ENCODE data around the gene PLEKHM2.

GRCh38 chr1:15731735-15732685 is 47.9 kb downstream of the PLEKHM2 start:
- no peak for TF ChIP-seq CTCF (IDR thresholded peaks at IDR 0.05)
- TF ChIP-seq ZFX (IDR thresholded peaks at IDR 0.05; ENCODE audit: borderline replicate concordance), result no peak
